SK-N-SH (cell line): ENCODE results near the gene DCLK1. TPM values are rescaled to one million over a fixed set of nuclear protein-coding genes. Genes with fewer than 3 reads are reported as not detected.

Experiments
- CTCF ChIA-PET: fragments of 300-600, 350-600 bp; formaldehyde crosslinking; extraction: SDS; loops from one replicate; lab custom pipeline; 2021; lab: Yijun Ruan, JAX
- POLR2A ChIA-PET: fragments of 350-600 bp; sonication (Branson Sonifier 250); formaldehyde crosslinking; extraction: SDS; loops from one replicate; lab custom pipeline; 2020; ENCODE audit warnings: antibody characterized with exemption, inconsistent platforms; lab: Yijun Ruan, JAX
- DNase-seq: peaks from one replicate; pipeline ENCODE4 v3.0.0; 2012
- H2AFZ ChIP-seq: fragments of 200-600 bp; sonication (generic); 2 replicates; pipeline ENCODE4 v1.8.1; 2016; ENCODE audit warnings: antibody characterized with exemption, mild to moderate bottlenecking, low read depth
- H3F3A ChIP-seq: fragments of 200-600 bp; sonication (generic); replicated peaks from 2 replicates; pipeline ENCODE3; 2016; ENCODE audit warnings: antibody characterized with exemption, mild to moderate bottlenecking; ENCODE audit not compliant: insufficient read depth
- H3K27ac ChIP-seq, 2 experiments: fragments of 200-500 bp in 1 of 2; fragments of 200-600 bp in 1 of 2; sonication (Bioruptor generic) in 1 of 2; sonication (generic), shearing (Covaris generic) in 1 of 2; 2 replicates each; pipeline versions ENCODE4 v1.5.1 to v1.6.1; 2014 to 2016; ENCODE audit warnings: low read depth in 2 of 2, inconsistent platforms in 1 of 2, low read length in 1 of 2, mild to moderate bottlenecking in 1 of 2, mixed read lengths in 1 of 2
- H3K27me3 ChIP-seq: fragments of 200-600 bp; sonication (generic), shearing (Covaris generic); 2 replicates; pipeline ENCODE4 v1.6.1; 2016; ENCODE audit warnings: mixed run types; ENCODE audit not compliant: insufficient read depth
- H3K36me3 ChIP-seq, 2 experiments: fragments of 200-500 bp in 1 of 2; fragments of 200-600 bp in 1 of 2; sonication (Bioruptor generic) in 1 of 2; sonication (generic) in 1 of 2; replicated peaks in 1 of 2; 2 replicates each; pipeline versions ENCODE3 to v1.5.1; 2014 to 2016; ENCODE audit warnings: low read length in 1 of 2, mild to moderate bottlenecking in 1 of 2; ENCODE audit not compliant: insufficient read depth in 2 of 2, control insufficient read depth in 1 of 2
- H3K4me1 ChIP-seq, 2 experiments: fragments of 200-500 bp in 1 of 2; fragments of 200-600 bp in 1 of 2; sonication (Bioruptor generic) in 1 of 2; sonication (generic), shearing (Covaris generic) in 1 of 2; 2 replicates each; pipeline versions ENCODE4 v1.5.1 to v1.6.1; 2014 to 2016; ENCODE audit warnings: low read depth in 1 of 2, low read length in 1 of 2, mixed run types in 1 of 2; ENCODE audit not compliant: insufficient read depth in 2 of 2, control insufficient read depth in 1 of 2
- H3K4me2 ChIP-seq: fragments of 200-600 bp; sonication (generic), shearing (Covaris generic); 2 replicates; pipeline ENCODE4 v1.6.1; 2017; ENCODE audit warnings: mixed run types
- H3K4me3 ChIP-seq, 2 experiments: fragments of 200-500 bp in 1 of 2; fragments of 200-600 bp in 1 of 2; sonication (Bioruptor generic) in 1 of 2; sonication (generic), shearing (Covaris generic) in 1 of 2; 2 replicates each; pipeline versions ENCODE4 v1.5.1 to v1.8.1; 2014 to 2016; ENCODE audit warnings: low read depth in 2 of 2, inconsistent platforms in 1 of 2, low read length in 1 of 2, mild to moderate bottlenecking in 1 of 2, mixed read lengths in 1 of 2, moderate library complexity in 1 of 2
- H3K79me2 ChIP-seq: fragments of 200-600 bp; sonication (generic); 2 replicates; pipeline ENCODE4 v1.8.1; 2017; ENCODE audit warnings: mild to moderate bottlenecking; ENCODE audit not compliant: insufficient read depth
- H3K9ac ChIP-seq: fragments of 200-600 bp; sonication (generic); 2 replicates; pipeline ENCODE4 v1.6.1; 2017; ENCODE audit warnings: mixed run types
- H3K9me2 ChIP-seq: fragments of 200-600 bp; sonication (generic); 2 replicates; pipeline ENCODE4 v1.6.1; 2017; ENCODE audit warnings: mixed run types
- H3K9me3 ChIP-seq: fragments of 200-600 bp; sonication (generic); 2 replicates; pipeline ENCODE4 v1.6.1; 2017; ENCODE audit warnings: mixed run types, mild to moderate bottlenecking, moderate library complexity
- H4K20me1 ChIP-seq: fragments of 200-600 bp; sonication (generic); 2 replicates; pipeline ENCODE4 v1.6.1; 2017; ENCODE audit warnings: mild to moderate bottlenecking, mixed run types; ENCODE audit not compliant: insufficient read depth
- CTCF ChIP-seq: fragments of 200-600 bp; sonication (generic); IDR thresholded peaks from 2 replicates; pipeline ENCODE4 v1.6.1; 2017; ENCODE audit warnings: antibody characterized with exemption, mild to moderate bottlenecking, moderate library complexity
- EP300 ChIP-seq, 2 experiments: IDR thresholded peaks; 2 replicates each; pipeline versions ENCODE4 v1.4.0 to v1.6.1; 2012; ENCODE audit warnings: borderline replicate concordance in 1 of 2, low read depth in 1 of 2, low read length in 1 of 2
- EZH2phosphoT487 ChIP-seq: fragments of 200-600 bp; sonication (generic); IDR thresholded peaks from 2 replicates; pipeline ENCODE4 v1.6.1; 2017; ENCODE audit warnings: low read depth, mixed run types, mild to moderate bottlenecking, antibody characterized with exemption, moderate library complexity, borderline replicate concordance
- FOXJ3 ChIP-seq: sonication (generic); formaldehyde crosslinking; IDR thresholded peaks from 2 replicates; pipeline ENCODE4 v1.5.1; 2020; ENCODE audit warnings: mild to moderate bottlenecking, missing genetic modification reagents
- GABPA ChIP-seq: IDR thresholded peaks from 2 replicates; pipeline ENCODE4 v1.4.0; 2012; ENCODE audit warnings: low read depth, mild to moderate bottlenecking
- GATA2 ChIP-seq: sonication (generic); formaldehyde crosslinking; IDR thresholded peaks from 2 replicates; pipeline ENCODE4 v1.5.0; 2020; ENCODE audit warnings: mild to moderate bottlenecking, missing genetic modification reagents
- IRF3 ChIP-seq: fragments of 150-350 bp; IDR thresholded peaks from 2 replicates; pipeline ENCODE4 v1.6.1; 2016; ENCODE audit warnings: mild to moderate bottlenecking, low read depth, low read length
- JUND ChIP-seq: IDR thresholded peaks from 2 replicates; pipeline ENCODE4 v1.4.0; 2012
- MEF2A ChIP-seq: IDR thresholded peaks from 2 replicates; pipeline ENCODE4 v1.4.0; 2012; ENCODE audit warnings: low read depth, borderline replicate concordance
- NFIC ChIP-seq: IDR thresholded peaks from 2 replicates; pipeline ENCODE4 v1.4.0; 2012; ENCODE audit warnings: borderline replicate concordance
- PBX3 ChIP-seq: IDR thresholded peaks from 2 replicates; pipeline ENCODE4; 2012
- RAD21 ChIP-seq: IDR thresholded peaks from 2 replicates; pipeline ENCODE4 v1.6.1; 2012; ENCODE audit warnings: mild to moderate bottlenecking, low read length
- RCOR1 ChIP-seq: fragments of 150-350 bp; IDR thresholded peaks from 2 replicates; pipeline ENCODE4 v1.6.1; 2017; ENCODE audit warnings: antibody characterized with exemption, low read length
- REST ChIP-seq: IDR thresholded peaks from 2 replicates; pipeline ENCODE4 v1.6.1; 2012; ENCODE audit warnings: mild to moderate bottlenecking, low read depth, low read length, moderate library complexity
- RFX5 ChIP-seq: IDR thresholded peaks from 2 replicates; pipeline ENCODE4 v1.6.1; 2012; ENCODE audit warnings: mild to moderate bottlenecking, improper control_type of control experiment, low read length
- SIN3A ChIP-seq: IDR thresholded peaks from 2 replicates; pipeline ENCODE4 v1.6.1; 2012; ENCODE audit warnings: low read depth, mild to moderate bottlenecking, low read length, moderate library complexity, borderline replicate concordance
- SMC3 ChIP-seq: IDR thresholded peaks from 2 replicates; pipeline ENCODE4 v1.6.1; 2012; ENCODE audit warnings: low read depth, low read length, improper control_type of control experiment
- USF2 ChIP-seq: fragments of 150-350 bp; IDR thresholded peaks from 2 replicates; pipeline ENCODE4 v1.6.1; 2017; ENCODE audit warnings: antibody characterized with exemption, low read length, low read depth, borderline replicate concordance
- WGBS: methylation state at CpG from one replicate; pipeline ENCODE4 v1.1.6; 2017; ENCODE audit warnings: low lambda C conversion rate; 5-methylcytosine and 5-hydroxymethylcytosine counted together
- polyA plus RNA-seq, 3 experiments: library from polyadenylated mRNA; depleted of rRNA; stranded (reverse); fragments of >200 nt; gene quantifications; 2 replicates each; pipeline ENCODE4 v1.2.3, GENCODE V29; 2012

DCLK1 gene
- polyA plus RNA-seq, 1 of the 3 experiments (the other 2 are of a cell fraction): 1.1 TPM

- H3K27ac ChIP-seq: peak overlapping the region in 1 of 2 experiments; percentile 62; a peak in 2 of 4 replicates
- H3K9ac ChIP-seq: no peak overlapping the region
- POLR2A ChIA-PET: no interaction called here
- peaks cover 8 to 19% of the 10 kb centered on the region in 2 experiments; a peak in 3 of 4 replicates for H3K4me1 ChIP-seq
- CTCF ChIA-PET: interaction anchor here (0.7 to 1.7 kb wide), 4 partner anchors 17 to 206 kb away, joined by 3 to 5 read pairs (median 4); no protein-coding TSS in a partner anchor
- 57% methylated on average over 3 of the region's 3 CpGs for WGBS
- no peaks in the 10 kb centered on the region for H3K9me3 ChIP-seq
- no peaks in the 10 kb centered on the region for H3K27me3 ChIP-seq
- TF ChIP-seq REST (no peak), PBX3 (no peak), GATA2 (CRISPR knock-in tag) (no peak), EZH2phosphoT487 (no peak), RAD21 (no peak), SMC3 (no peak), USF2 (no peak), CTCF (no peak), RFX5 (no peak), GABPA (no peak), MEF2A (no peak), EP300 (IDR thresholded peaks at IDR 0.05; ENCODE audit: borderline replicate concordance in 1 of 2, low read depth in 1 of 2, low read length in 1 of 2) (no peak), JUND (no peak), SIN3A (no peak), NFIC (no peak), RCOR1 (no peak), FOXJ3 (CRISPR knock-in tag) (no peak), IRF3 (no peak)
- DNase-seq: no peak
- no peak overlapping the region for H3K4me2 ChIP-seq
- no peak overlapping the region for H2AFZ ChIP-seq
- no peaks in the 10 kb centered on the region for H3K9me2 ChIP-seq
- H3K4me3 ChIP-seq: no peak overlapping the region
- H4K20me1 ChIP-seq: no peaks in the 10 kb centered on the region
- H3K79me2 ChIP-seq: no peaks in the 10 kb centered on the region
- H3F3A ChIP-seq: no peaks in the 10 kb centered on the region
- H3K36me3 ChIP-seq: no peaks in the 10 kb centered on the region
These were observed 62.2 kb downstream of the DCLK1 start for GRCh38 chr13:36068991-36069390.
